Measurements from ENCODE around the gene CEP85L.
A peak's percentile ranks its signal among the peaks of the same experiment; 100 is the strongest.

The CEP85L gene

GRCh38 chr6:118500130-118501015, 151.0 kb downstream of the CEP85L start:
- H3K23ac ChIP-seq (ENCODE audit: low read length): no peak overlapping the region
- H3K4me3 ChIP-seq (ENCODE audit: low read length): no peak overlapping the region
- H3K18ac ChIP-seq (ENCODE audit: low read length): no peak overlapping the region
- no peaks in the 10 kb centered on the region for H3K79me1 ChIP-seq (ENCODE audit: low read length)
- H4K5ac ChIP-seq (ENCODE audit: low read length): no peak overlapping the region
- no peaks in the 10 kb centered on the region for H3K4me1 ChIP-seq (ENCODE audit: control insufficient read depth, low read depth, low read length)
- no peak overlapping the region for H2BK120ac ChIP-seq (ENCODE audit: low read depth, low read length)
- H3K9ac ChIP-seq (ENCODE audit: low read length): no peak overlapping the region
- no peaks in the 10 kb centered on the region for H3K79me2 ChIP-seq (ENCODE audit: control insufficient read depth, insufficient read depth, low read length)
- H2BK5ac ChIP-seq (ENCODE audit: low read length): no peak overlapping the region
- no peaks in the 10 kb centered on the region for H3K27me3 ChIP-seq (ENCODE audit: insufficient read depth, low read length, poor library complexity)
- H3K56ac ChIP-seq (ENCODE audit: low read length): no peak overlapping the region
- H2BK15ac ChIP-seq (replicated peaks; ENCODE audit: low read depth): no peak overlapping the region
- no peak overlapping the region for H2AK5ac ChIP-seq (ENCODE audit: low read length)
- no peak overlapping the region for H3K4me2 ChIP-seq (ENCODE audit: low read length)
- H3K4ac ChIP-seq (ENCODE audit: low read depth, low read length): no peak overlapping the region
- peak; percentile 79 for DNase-seq
- H4K8ac ChIP-seq (ENCODE audit: low read depth, low read length): no peak overlapping the region
- WGBS (ENCODE audit: extremely low coverage, insufficient coverage, low lambda C conversion rate): no CpG with 5 or more reads among the region's 10 CpGs
- H3K36me3 ChIP-seq (ENCODE audit: control insufficient read depth, insufficient read depth, low read length): no peaks in the 10 kb centered on the region
- H3K27ac ChIP-seq (ENCODE audit: low read depth, low read length): peak overlapping the region; percentile 0

GRCh38 chr6:118495485-118496280, 155.7 kb downstream of the CEP85L start:
- H3K4me1 ChIP-seq (ENCODE audit: control insufficient read depth, low read depth, low read length): no peaks in the 10 kb centered on the region
- H3K4ac ChIP-seq (ENCODE audit: low read depth, low read length): no peak overlapping the region
- no peak overlapping the region for H3K4me2 ChIP-seq (ENCODE audit: low read length)
- H3K27ac ChIP-seq (ENCODE audit: low read depth, low read length): no peak overlapping the region
- no peak overlapping the region for H3K9ac ChIP-seq (ENCODE audit: low read length)
- no peak overlapping the region for H4K5ac ChIP-seq (ENCODE audit: low read length)
- H2BK120ac ChIP-seq (ENCODE audit: low read depth, low read length): no peak overlapping the region
- H3K79me2 ChIP-seq (ENCODE audit: control insufficient read depth, insufficient read depth, low read length): no peaks in the 10 kb centered on the region
- no peak overlapping the region for H3K56ac ChIP-seq (ENCODE audit: low read length)
- H3K27me3 ChIP-seq (ENCODE audit: insufficient read depth, low read length, poor library complexity): no peaks in the 10 kb centered on the region
- no peak for DNase-seq
- H3K4me3 ChIP-seq (ENCODE audit: low read length): no peak overlapping the region
- no peak overlapping the region for H3K18ac ChIP-seq (ENCODE audit: low read length)
- no peaks in the 10 kb centered on the region for H3K79me1 ChIP-seq (ENCODE audit: low read length)
- no peak overlapping the region for H2BK15ac ChIP-seq (replicated peaks; ENCODE audit: low read depth)
- H2AK5ac ChIP-seq (ENCODE audit: low read length): no peak overlapping the region
- H2BK5ac ChIP-seq (ENCODE audit: low read length): no peak overlapping the region
- no peaks in the 10 kb centered on the region for H3K36me3 ChIP-seq (ENCODE audit: control insufficient read depth, insufficient read depth, low read length)
- no peak overlapping the region for H4K8ac ChIP-seq (ENCODE audit: low read depth, low read length)
- no peak overlapping the region for H3K23ac ChIP-seq (ENCODE audit: low read length)
- no CpG with 5 or more reads among the region's 5 CpGs for WGBS (ENCODE audit: extremely low coverage, insufficient coverage, low lambda C conversion rate)

- Histone ChIP-seq H3K79me2 (ENCODE audit: control insufficient read depth, insufficient read depth, low read length) (no peaks in the 10 kb centered on the region), H4K8ac (ENCODE audit: low read depth, low read length) (no peak overlapping the region), H2BK5ac (ENCODE audit: low read length) (no peak overlapping the region), H3K4me2 (ENCODE audit: low read length) (no peak overlapping the region), H3K23ac (ENCODE audit: low read length) (no peak overlapping the region), H2BK120ac (ENCODE audit: low read depth, low read length) (no peak overlapping the region), H3K27me3 (ENCODE audit: insufficient read depth, low read length, poor library complexity) (no peaks in the 10 kb centered on the region), H2AK5ac (ENCODE audit: low read length) (no peak overlapping the region), H3K36me3 (ENCODE audit: control insufficient read depth, insufficient read depth, low read length) (no peaks in the 10 kb centered on the region), H3K9ac (ENCODE audit: low read length) (no peak overlapping the region), H3K4ac (ENCODE audit: low read depth, low read length) (no peak overlapping the region), H3K18ac (ENCODE audit: low read length) (no peak overlapping the region), H3K27ac (ENCODE audit: low read depth, low read length) (no peak overlapping the region), H3K79me1 (ENCODE audit: low read length) (no peaks in the 10 kb centered on the region), H3K4me3 (ENCODE audit: low read length) (no peak overlapping the region), H3K4me1 (ENCODE audit: control insufficient read depth, low read depth, low read length) (no peaks in the 10 kb centered on the region), H2BK15ac (replicated peaks; ENCODE audit: low read depth) (no peak overlapping the region), H3K56ac (ENCODE audit: low read length) (no peak overlapping the region), H4K5ac (ENCODE audit: low read length) (no peak overlapping the region)
- WGBS (ENCODE audit: extremely low coverage, insufficient coverage, low lambda C conversion rate): no CpG with 5 or more reads among the region's 3 CpGs
- peak; percentile 7 for DNase-seq
These were observed 157.3 kb downstream of the CEP85L start for GRCh38 chr6:118494091-118494490.

GRCh38 chr6:118489990-118490389, 161.4 kb downstream of the CEP85L start:
- no peaks in the 10 kb centered on the region for H3K36me3 ChIP-seq (ENCODE audit: control insufficient read depth, insufficient read depth, low read length)
- H2AK5ac ChIP-seq (ENCODE audit: low read length): no peak overlapping the region
- H3K4me1 ChIP-seq (ENCODE audit: control insufficient read depth, low read depth, low read length): no peaks in the 10 kb centered on the region
- H3K27me3 ChIP-seq (ENCODE audit: insufficient read depth, low read length, poor library complexity): no peaks in the 10 kb centered on the region
- no peak overlapping the region for H3K27ac ChIP-seq (ENCODE audit: low read depth, low read length)
- no peak overlapping the region for H3K23ac ChIP-seq (ENCODE audit: low read length)
- no peak overlapping the region for H3K9ac ChIP-seq (ENCODE audit: low read length)
- no peaks in the 10 kb centered on the region for H3K79me2 ChIP-seq (ENCODE audit: control insufficient read depth, insufficient read depth, low read length)
- no peak overlapping the region for H2BK120ac ChIP-seq (ENCODE audit: low read depth, low read length)
- H2BK5ac ChIP-seq (ENCODE audit: low read length): no peak overlapping the region
- no peak overlapping the region for H3K4ac ChIP-seq (ENCODE audit: low read depth, low read length)
- no peak overlapping the region for H3K4me2 ChIP-seq (ENCODE audit: low read length)
- no peak overlapping the region for H4K8ac ChIP-seq (ENCODE audit: low read depth, low read length)
- H4K5ac ChIP-seq (ENCODE audit: low read length): no peak overlapping the region
- no CpG with 5 or more reads among the region's 3 CpGs for WGBS (ENCODE audit: extremely low coverage, insufficient coverage, low lambda C conversion rate)
- H3K56ac ChIP-seq (ENCODE audit: low read length): no peak overlapping the region
- DNase-seq: no peak
- no peaks in the 10 kb centered on the region for H3K79me1 ChIP-seq (ENCODE audit: low read length)
- H3K18ac ChIP-seq (ENCODE audit: low read length): no peak overlapping the region
- H2BK15ac ChIP-seq (replicated peaks; ENCODE audit: low read depth): no peak overlapping the region
- H3K4me3 ChIP-seq (ENCODE audit: low read length): no peak overlapping the region

- no peaks in the 10 kb centered on the region for H3K27me3 ChIP-seq (ENCODE audit: insufficient read depth, low read length, poor library complexity)
These were observed 162.8 kb downstream of the CEP85L start for GRCh38 chr6:118488631-118489030.

More at GRCh38 chr6:118488631-118489030, 162.8 kb downstream of the CEP85L start:
- no peak overlapping the region for H2BK15ac ChIP-seq (replicated peaks; ENCODE audit: low read depth)
- no peak overlapping the region for H3K56ac ChIP-seq (ENCODE audit: low read length)
- no peak overlapping the region for H3K27ac ChIP-seq (ENCODE audit: low read depth, low read length)
- no peaks in the 10 kb centered on the region for H3K4me1 ChIP-seq (ENCODE audit: control insufficient read depth, low read depth, low read length)
- no peak overlapping the region for H4K5ac ChIP-seq (ENCODE audit: low read length)
- no peak for DNase-seq
- no peak overlapping the region for H3K4ac ChIP-seq (ENCODE audit: low read depth, low read length)
- no peak overlapping the region for H3K4me3 ChIP-seq (ENCODE audit: low read length)
- H3K79me2 ChIP-seq (ENCODE audit: control insufficient read depth, insufficient read depth, low read length): no peaks in the 10 kb centered on the region
- H2BK120ac ChIP-seq (ENCODE audit: low read depth, low read length): no peak overlapping the region
- H3K9ac ChIP-seq (ENCODE audit: low read length): no peak overlapping the region
- H3K4me2 ChIP-seq (ENCODE audit: low read length): no peak overlapping the region
- no peaks in the 10 kb centered on the region for H3K36me3 ChIP-seq (ENCODE audit: control insufficient read depth, insufficient read depth, low read length)
- H4K8ac ChIP-seq (ENCODE audit: low read depth, low read length): no peak overlapping the region
- no peak overlapping the region for H2BK5ac ChIP-seq (ENCODE audit: low read length)
- no peaks in the 10 kb centered on the region for H3K79me1 ChIP-seq (ENCODE audit: low read length)
- H3K18ac ChIP-seq (ENCODE audit: low read length): no peak overlapping the region
- H3K23ac ChIP-seq (ENCODE audit: low read length): no peak overlapping the region
- H2AK5ac ChIP-seq (ENCODE audit: low read length): no peak overlapping the region
